ENCODE data around the gene CXCL14.

Gene CXCL14

DNA sequence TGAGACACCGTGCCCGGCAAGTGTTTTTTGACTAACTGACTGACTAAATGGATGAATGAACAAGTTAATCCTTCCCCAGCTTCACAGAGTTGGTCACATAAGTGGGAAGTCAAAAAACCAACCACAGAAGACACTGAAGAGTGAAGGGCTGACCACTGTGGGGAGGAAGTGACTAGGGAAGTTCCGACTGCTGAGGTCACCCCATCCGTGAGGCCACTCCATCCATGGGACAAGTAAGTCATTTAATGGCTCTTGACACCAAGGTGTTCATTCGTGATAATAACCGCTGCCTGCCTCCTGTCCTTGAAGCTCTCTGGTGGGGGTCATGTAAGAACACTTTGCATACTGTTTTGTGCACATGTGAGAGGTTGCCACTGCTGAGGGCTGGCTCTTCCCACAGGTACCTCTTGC, 22.2 kb upstream of the CXCL14 start:
- Histone ChIP-seq H3K18ac (ENCODE audit: low read length) (no peak overlapping the region), H2AFZ (ENCODE audit: insufficient read depth, low read length, poor library complexity) (no peak overlapping the region), H2BK12ac (ENCODE audit: low read length) (no peak overlapping the region), H4K91ac (ENCODE audit: low read depth, low read length) (no peak overlapping the region), H3K36me3 (ENCODE audit: control insufficient read depth in 1 of 2, insufficient read depth in 2 of 2, low read length in 2 of 2) (no peaks in the 10 kb centered on the region), H2AK5ac (ENCODE audit: low read length) (no peak overlapping the region), H3K4me1 (ENCODE audit: control insufficient read depth in 1 of 2, insufficient read depth in 2 of 2, low read length in 2 of 2) (peaks cover 6 to 11% of the 10 kb centered on the region in 2 experiments), H3K4ac (ENCODE audit: low read depth, low read length) (no peak overlapping the region), H3K27me3 (ENCODE audit: insufficient read depth, low read length) (no peaks in the 10 kb centered on the region), H3K23ac (ENCODE audit: low read length) (no peak overlapping the region), H3K14ac (ENCODE audit: low read length) (no peak overlapping the region), H3K9ac (ENCODE audit: low read length) (no peak overlapping the region), H4K12ac (ENCODE audit: low read depth, low read length) (no peak overlapping the region), H3K4me3 (ENCODE audit: low read depth, low read length) (no peak overlapping the region), H3K79me1 (ENCODE audit: low read length) (peaks cover 2% of the 10 kb centered on the region), H4K8ac (ENCODE audit: low read depth, low read length) (no peak overlapping the region), H3K79me2 (ENCODE audit: control insufficient read depth, insufficient read depth, low read length, poor library complexity) (no peaks in the 10 kb centered on the region), H3K9me3 (ENCODE audit: insufficient read depth, low read depth, low read length) (no peaks in the 10 kb centered on the region), H2BK5ac (ENCODE audit: low read depth, low read length, poor library complexity) (no peak overlapping the region), H2BK120ac (ENCODE audit: insufficient read depth, low read length, poor library complexity) (no peak overlapping the region), H3K4me2 (ENCODE audit: low read length) (no peak overlapping the region), H3K27ac (ENCODE audit: low read depth, low read length) (no peak overlapping the region)
- no CpG with 5 or more reads among the region's 6 CpGs for WGBS (ENCODE audit: extremely low coverage, insufficient coverage, insufficient read length)
- DNase-seq = no peak

DNA sequence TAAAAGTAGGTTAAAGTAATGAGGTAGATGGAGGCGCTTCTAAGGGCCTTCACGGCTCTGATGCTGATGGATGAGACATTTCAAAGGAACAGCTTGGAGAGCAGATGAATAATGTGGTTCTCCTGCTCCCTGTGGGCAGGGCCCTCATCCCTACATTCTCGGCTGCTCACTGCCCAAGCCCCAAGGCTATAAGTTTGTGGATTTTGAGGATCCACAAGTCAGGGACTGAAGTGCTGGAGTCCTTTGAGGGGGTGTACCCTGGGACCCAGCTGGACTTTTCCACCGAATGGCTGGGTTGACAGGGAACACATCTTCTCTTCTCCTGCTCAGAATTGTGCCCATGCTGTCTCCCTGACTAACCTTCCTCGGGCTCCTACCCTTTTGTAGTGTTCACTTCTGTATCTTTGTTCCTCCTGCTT, 21.4 kb upstream of the CXCL14 start:
- H3K27me3 ChIP-seq (ENCODE audit: insufficient read depth, low read length) = no peaks in the 10 kb centered on the region
- WGBS (ENCODE audit: extremely low coverage, insufficient coverage, insufficient read length) = no CpG with 5 or more reads among the region's 5 CpGs
- no peak for DNase-seq

DNA sequence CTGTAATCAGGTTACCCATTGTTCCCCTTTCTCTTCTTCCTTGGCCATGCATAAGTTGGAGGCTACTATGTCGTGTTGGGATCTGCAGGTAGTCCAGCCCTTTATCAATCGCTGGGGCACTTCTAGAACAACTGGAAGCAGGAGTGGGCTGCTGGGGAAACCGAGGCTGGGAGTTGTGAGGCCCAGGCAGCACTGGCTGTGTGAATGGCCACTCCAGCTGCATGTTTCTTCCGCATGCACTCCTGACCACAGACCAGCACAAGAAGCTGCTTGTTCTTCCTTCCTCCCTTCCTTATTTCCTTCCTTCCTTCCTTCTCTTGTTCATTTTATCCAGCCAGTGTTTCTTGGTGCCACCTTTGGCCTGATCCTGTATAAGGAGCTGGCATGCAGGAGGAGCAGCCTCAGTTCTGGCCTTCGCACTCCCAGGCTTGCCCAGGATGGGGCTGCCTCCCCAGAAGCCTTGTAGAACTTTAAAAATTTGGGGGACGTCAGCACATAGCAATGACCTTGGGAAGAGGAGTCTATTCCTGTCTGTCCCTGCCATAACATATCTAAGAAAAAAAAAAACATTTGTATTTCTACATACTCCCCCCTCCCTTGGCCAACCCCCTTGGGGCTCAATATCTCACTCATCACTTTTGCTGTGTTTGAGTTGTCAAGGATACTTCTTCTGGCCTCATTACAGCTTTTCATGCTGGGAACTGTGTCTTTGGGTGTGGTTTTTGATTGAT, 20.8 kb upstream of the CXCL14 start:
- DNase-seq = no peak
- H3K14ac ChIP-seq (ENCODE audit: low read length) = no peak overlapping the region
- H3K4ac ChIP-seq (ENCODE audit: low read depth, low read length) = no peak overlapping the region
- H3K36me3 ChIP-seq (ENCODE audit: control insufficient read depth in 1 of 2, insufficient read depth in 2 of 2, low read length in 2 of 2) = no peaks in the 10 kb centered on the region
- H3K79me2 ChIP-seq (ENCODE audit: control insufficient read depth, insufficient read depth, low read length, poor library complexity) = no peaks in the 10 kb centered on the region
- peaks cover 2% of the 10 kb centered on the region for H3K79me1 ChIP-seq (ENCODE audit: low read length)
- H2AK5ac ChIP-seq (ENCODE audit: low read length) = no peak overlapping the region
- no peak overlapping the region for H3K4me3 ChIP-seq (ENCODE audit: low read depth, low read length)
- no peak overlapping the region for H3K18ac ChIP-seq (ENCODE audit: low read length)
- H2BK5ac ChIP-seq (ENCODE audit: low read depth, low read length, poor library complexity) = no peak overlapping the region
- H3K9ac ChIP-seq (ENCODE audit: low read length) = no peak overlapping the region
- H2AFZ ChIP-seq (ENCODE audit: insufficient read depth, low read length, poor library complexity) = no peak overlapping the region
- no peak overlapping the region for H3K23ac ChIP-seq (ENCODE audit: low read length)
- no peak overlapping the region for H3K27ac ChIP-seq (ENCODE audit: low read depth, low read length)
- H3K4me1 ChIP-seq (ENCODE audit: control insufficient read depth in 1 of 2, insufficient read depth in 2 of 2, low read length in 2 of 2) = peaks cover 6 to 11% of the 10 kb centered on the region in 2 experiments
- H4K12ac ChIP-seq (ENCODE audit: low read depth, low read length) = no peak overlapping the region
- H2BK12ac ChIP-seq (ENCODE audit: low read length) = no peak overlapping the region
- WGBS (ENCODE audit: extremely low coverage, insufficient coverage, insufficient read length) = no CpG with 5 or more reads among the region's 6 CpGs
- H3K27me3 ChIP-seq (ENCODE audit: insufficient read depth, low read length) = no peaks in the 10 kb centered on the region
- no peak overlapping the region for H2BK120ac ChIP-seq (ENCODE audit: insufficient read depth, low read length, poor library complexity)
- H4K91ac ChIP-seq (ENCODE audit: low read depth, low read length) = no peak overlapping the region
- no peaks in the 10 kb centered on the region for H3K9me3 ChIP-seq (ENCODE audit: insufficient read depth, low read depth, low read length)
- H3K4me2 ChIP-seq (ENCODE audit: low read length) = no peak overlapping the region
- no peak overlapping the region for H4K8ac ChIP-seq (ENCODE audit: low read depth, low read length)

More for the DNA sequence above, 21.4 kb upstream of the CXCL14 start:
- no peaks in the 10 kb centered on the region for H3K9me3 ChIP-seq (ENCODE audit: insufficient read depth, low read depth, low read length)
- no peaks in the 10 kb centered on the region for H3K36me3 ChIP-seq (ENCODE audit: control insufficient read depth in 1 of 2, insufficient read depth in 2 of 2, low read length in 2 of 2)
- H3K14ac ChIP-seq (ENCODE audit: low read length) = no peak overlapping the region
- no peak overlapping the region for H3K27ac ChIP-seq (ENCODE audit: low read depth, low read length)
- no peak overlapping the region for H2BK5ac ChIP-seq (ENCODE audit: low read depth, low read length, poor library complexity)
- H2BK120ac ChIP-seq (ENCODE audit: insufficient read depth, low read length, poor library complexity) = no peak overlapping the region
- H3K79me2 ChIP-seq (ENCODE audit: control insufficient read depth, insufficient read depth, low read length, poor library complexity) = no peaks in the 10 kb centered on the region
- H4K8ac ChIP-seq (ENCODE audit: low read depth, low read length) = no peak overlapping the region
- H2AFZ ChIP-seq (ENCODE audit: insufficient read depth, low read length, poor library complexity) = no peak overlapping the region
- no peak overlapping the region for H3K4me3 ChIP-seq (ENCODE audit: low read depth, low read length)
- H2AK5ac ChIP-seq (ENCODE audit: low read length) = no peak overlapping the region
- H4K12ac ChIP-seq (ENCODE audit: low read depth, low read length) = no peak overlapping the region
- H3K4ac ChIP-seq (ENCODE audit: low read depth, low read length) = no peak overlapping the region
- H4K91ac ChIP-seq (ENCODE audit: low read depth, low read length) = no peak overlapping the region
- no peak overlapping the region for H2BK12ac ChIP-seq (ENCODE audit: low read length)
- no peak overlapping the region for H3K4me2 ChIP-seq (ENCODE audit: low read length)
- peaks cover 2% of the 10 kb centered on the region for H3K79me1 ChIP-seq (ENCODE audit: low read length)
- no peak overlapping the region for H3K18ac ChIP-seq (ENCODE audit: low read length)
- H3K4me1 ChIP-seq (ENCODE audit: control insufficient read depth in 1 of 2, insufficient read depth in 2 of 2, low read length in 2 of 2) = peaks cover 6 to 11% of the 10 kb centered on the region in 2 experiments
- no peak overlapping the region for H3K9ac ChIP-seq (ENCODE audit: low read length)
- no peak overlapping the region for H3K23ac ChIP-seq (ENCODE audit: low read length)

DNA sequence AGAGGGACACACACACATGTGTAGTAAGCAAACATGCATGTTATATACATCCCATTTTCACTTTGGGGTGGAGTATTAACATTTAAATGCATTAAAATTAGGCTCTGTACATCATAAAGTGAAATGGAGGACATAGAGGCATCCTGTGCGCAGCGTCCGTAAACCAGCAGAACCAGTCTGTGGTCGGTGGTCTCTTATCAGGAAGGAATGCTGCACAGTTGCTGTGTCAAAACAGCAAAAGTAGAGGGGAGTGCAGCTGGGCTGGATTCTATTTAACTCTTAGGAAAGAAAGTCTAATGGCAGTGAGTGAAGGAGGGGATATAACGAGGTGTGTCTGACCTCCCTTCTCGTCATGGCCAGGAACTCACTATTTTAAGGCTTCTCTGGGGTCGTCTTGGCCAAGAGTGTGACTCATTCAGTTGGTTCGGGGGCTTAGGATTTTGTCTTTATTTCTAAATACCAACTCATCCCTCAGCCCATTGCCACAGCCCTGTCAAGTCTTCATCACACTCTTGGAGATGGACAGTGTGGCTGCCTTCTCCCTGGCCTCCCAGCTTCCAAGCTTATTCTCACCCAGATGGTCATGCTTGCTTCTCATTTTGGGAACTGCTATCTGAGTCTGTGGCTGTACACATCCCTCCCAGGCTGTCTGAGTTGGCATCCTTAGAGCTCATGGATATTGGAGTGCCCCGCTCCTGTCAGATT, 20.1 kb upstream of the CXCL14 start:
- no peaks in the 10 kb centered on the region for H3K36me3 ChIP-seq (ENCODE audit: control insufficient read depth in 1 of 2, insufficient read depth in 2 of 2, low read length in 2 of 2)
- no peak overlapping the region for H3K4ac ChIP-seq (ENCODE audit: low read depth, low read length)
- no peak overlapping the region for H3K4me2 ChIP-seq (ENCODE audit: low read length)
- peaks cover 2% of the 10 kb centered on the region for H3K79me1 ChIP-seq (ENCODE audit: low read length)
- no peak overlapping the region for H2BK120ac ChIP-seq (ENCODE audit: insufficient read depth, low read length, poor library complexity)
- H4K12ac ChIP-seq (ENCODE audit: low read depth, low read length) = no peak overlapping the region
- no peak overlapping the region for H3K18ac ChIP-seq (ENCODE audit: low read length)
- no peak overlapping the region for H3K4me3 ChIP-seq (ENCODE audit: low read depth, low read length)
- peak in 1 of 2 donors; percentile 13 for DNase-seq
- H3K27ac ChIP-seq (ENCODE audit: low read depth, low read length) = no peak overlapping the region
- peaks cover 6 to 11% of the 10 kb centered on the region in 2 experiments for H3K4me1 ChIP-seq (ENCODE audit: control insufficient read depth in 1 of 2, insufficient read depth in 2 of 2, low read length in 2 of 2)
- no peaks in the 10 kb centered on the region for H3K27me3 ChIP-seq (ENCODE audit: insufficient read depth, low read length)
- no peak overlapping the region for H4K91ac ChIP-seq (ENCODE audit: low read depth, low read length)
- H2BK12ac ChIP-seq (ENCODE audit: low read length) = no peak overlapping the region
- no peak overlapping the region for H3K9ac ChIP-seq (ENCODE audit: low read length)
- no peak overlapping the region for H2BK5ac ChIP-seq (ENCODE audit: low read depth, low read length, poor library complexity)
- H3K79me2 ChIP-seq (ENCODE audit: control insufficient read depth, insufficient read depth, low read length, poor library complexity) = no peaks in the 10 kb centered on the region
- H2AFZ ChIP-seq (ENCODE audit: insufficient read depth, low read length, poor library complexity) = no peak overlapping the region
- no peak overlapping the region for H4K8ac ChIP-seq (ENCODE audit: low read depth, low read length)
- H3K14ac ChIP-seq (ENCODE audit: low read length) = no peak overlapping the region
- no peaks in the 10 kb centered on the region for H3K9me3 ChIP-seq (ENCODE audit: insufficient read depth, low read depth, low read length)
- H2AK5ac ChIP-seq (ENCODE audit: low read length) = no peak overlapping the region
- H3K23ac ChIP-seq (ENCODE audit: low read length) = no peak overlapping the region
- WGBS (ENCODE audit: extremely low coverage, insufficient coverage, insufficient read length) = no CpG with 5 or more reads among the region's 9 CpGs
